ENCODE measurements around the gene IL9.

- TF ChIP-seq POLR2A (IDR thresholded peaks at IDR 0.05): no peak
- TF ChIP-seq, protein P1, sequence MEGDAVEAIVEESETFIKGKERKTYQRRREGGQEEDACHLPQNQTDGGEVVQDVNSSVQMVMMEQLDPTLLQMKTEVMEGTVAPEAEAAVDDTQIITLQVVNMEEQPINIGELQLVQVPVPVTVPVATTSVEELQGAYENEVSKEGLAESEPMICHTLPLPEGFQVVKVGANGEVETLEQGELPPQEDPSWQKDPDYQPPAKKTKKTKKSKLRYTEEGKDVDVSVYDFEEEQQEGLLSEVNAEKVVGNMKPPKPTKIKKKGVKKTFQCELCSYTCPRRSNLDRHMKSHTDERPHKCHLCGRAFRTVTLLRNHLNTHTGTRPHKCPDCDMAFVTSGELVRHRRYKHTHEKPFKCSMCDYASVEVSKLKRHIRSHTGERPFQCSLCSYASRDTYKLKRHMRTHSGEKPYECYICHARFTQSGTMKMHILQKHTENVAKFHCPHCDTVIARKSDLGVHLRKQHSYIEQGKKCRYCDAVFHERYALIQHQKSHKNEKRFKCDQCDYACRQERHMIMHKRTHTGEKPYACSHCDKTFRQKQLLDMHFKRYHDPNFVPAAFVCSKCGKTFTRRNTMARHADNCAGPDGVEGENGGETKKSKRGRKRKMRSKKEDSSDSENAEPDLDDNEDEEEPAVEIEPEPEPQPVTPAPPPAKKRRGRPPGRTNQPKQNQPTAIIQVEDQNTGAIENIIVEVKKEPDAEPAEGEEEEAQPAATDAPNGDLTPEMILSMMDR (IDR thresholded peaks at IDR 0.05): no peak
- TF ChIP-seq POLR2AphosphoS5 (IDR thresholded peaks at IDR 0.05): no peak
- TF ChIP-seq EP300 (IDR thresholded peaks at IDR 0.05): no peak
Measured at GRCh38 chr5:135880278-135880677, 15.4 kb downstream of the IL9 start.
